T-helper 1 cell treated with Interleukin-12 subunit alpha and Interleukin-12 subunit beta and Interleukin-4 antibody, amounts not matched to agents 30 μg/mL and 1 μg/mL, for 36 hours (primary cell): ENCODE data around the gene TMCO6.

Experiments
- H3K27ac Mint-ChIP-seq: one replicate; pipeline ENCODE4 v1.8.0; 2021; ENCODE audit warnings: mild to moderate bottlenecking, mixed read lengths
- H3K27me3 Mint-ChIP-seq: one replicate; pipeline ENCODE4 v1.8.0; 2021; ENCODE audit warnings: low read depth, mixed read lengths
- H3K36me3 Mint-ChIP-seq: one replicate; pipeline ENCODE4 v1.8.0; 2021; ENCODE audit warnings: low read depth, mixed read lengths
- H3K4me1 Mint-ChIP-seq: one replicate; pipeline ENCODE4 v1.8.0; 2021; ENCODE audit warnings: low read depth, mixed read lengths
- H3K4me3 Mint-ChIP-seq: one replicate; pipeline ENCODE4 v1.8.0; 2021; ENCODE audit warnings: mild to moderate bottlenecking, moderate library complexity, mixed read lengths
- H3K9me3 Mint-ChIP-seq: one replicate; pipeline ENCODE4 v1.8.0; 2021; ENCODE audit warnings: mixed read lengths

TMCO6 gene

GRCh38 chr5:140673187-140673976, 34.1 kb downstream of the TMCO6 start, which contains the start of gene DND1:
Gene DND1 (minus strand): TSS chr5:140673576. CDS start chr5:140673542, 34 bp downstream.
- H3K36me3 Mint-ChIP-seq = peaks cover 49% of the 10 kb centered on the region
- peaks cover 11% of the 10 kb centered on the region for H3K4me1 Mint-ChIP-seq
- no peak within 1 kb of the TSS for H3K4me3 Mint-ChIP-seq
- H3K27me3 Mint-ChIP-seq = no peaks in the 10 kb centered on the region
- peak within 1 kb of the TSS; percentile 46 for H3K27ac Mint-ChIP-seq
- no peaks in the 10 kb centered on the region for H3K9me3 Mint-ChIP-seq

GRCh38 chr5:140674211-140674610, 35.0 kb downstream of the TMCO6 start:
- Mint-ChIP-seq H3K27ac (peak overlapping the region; percentile 46), H3K27me3 (no peaks in the 10 kb centered on the region), H3K4me3 (no peak overlapping the region), H3K4me1 (peaks cover 9% of the 10 kb centered on the region), H3K9me3 (no peaks in the 10 kb centered on the region), H3K36me3 (peaks cover 43% of the 10 kb centered on the region)

- Mint-ChIP-seq H3K27me3 (no peaks in the 10 kb centered on the region), H3K4me3 (no peak overlapping the region), H3K4me1 (peaks cover 7% of the 10 kb centered on the region), H3K9me3 (no peaks in the 10 kb centered on the region), H3K36me3 (peaks cover 41% of the 10 kb centered on the region), H3K27ac (no peak overlapping the region)
These were observed 35.4 kb downstream of the TMCO6 start for GRCh38 chr5:140674629-140675028.

GRCh38 chr5:140677947-140678346, 38.7 kb downstream of the TMCO6 start:
- Mint-ChIP-seq H3K4me3 (no peak overlapping the region), H3K27ac (peak overlapping the region; percentile 47), H3K27me3 (no peaks in the 10 kb centered on the region), H3K4me1 (peaks cover 7% of the 10 kb centered on the region), H3K9me3 (no peaks in the 10 kb centered on the region), H3K36me3 (peaks cover 42% of the 10 kb centered on the region)

- Mint-ChIP-seq H3K27ac (no peak overlapping the region), H3K9me3 (no peaks in the 10 kb centered on the region), H3K27me3 (no peaks in the 10 kb centered on the region), H3K4me3 (no peak overlapping the region), H3K36me3 (peaks cover 47% of the 10 kb centered on the region), H3K4me1 (peaks cover 7% of the 10 kb centered on the region)
These were observed 39.7 kb downstream of the TMCO6 start for GRCh38 chr5:140678993-140679392.

- Mint-ChIP-seq H3K4me1 (peaks cover 32% of the 10 kb centered on the region), H3K27ac (peak overlapping the region; percentile 99), H3K4me3 (peak overlapping the region; percentile 100), H3K9me3 (no peaks in the 10 kb centered on the region), H3K27me3 (no peaks in the 10 kb centered on the region), H3K36me3 (peaks cover 12% of the 10 kb centered on the region)
These were observed 51.2 kb downstream of the TMCO6 start for GRCh38 chr5:140690376-140690932.

- Mint-ChIP-seq H3K27me3 (no peaks in the 10 kb centered on the region), H3K36me3 (peaks cover 16% of the 10 kb centered on the region), H3K4me3 (peak within 1 kb of the TSS; percentile 100), H3K27ac (peak within 1 kb of the TSS; percentile 99), H3K4me1 (peaks cover 32% of the 10 kb centered on the region), H3K9me3 (no peaks in the 10 kb centered on the region)
These were observed 52.0 kb downstream of the TMCO6 start, which contains the start of the genes HARS1 and HARS2 for GRCh38 chr5:140690941-140691924. Gene HARS1 (minus strand): TSS chr5:140691370. CDS start chr5:140691304, 66 bp downstream. Gene HARS2 (plus strand): TSS chr5:140691455. CDS start chr5:140691649, 194 bp downstream.

GRCh38 chr5:140694276-140694675, 55.0 kb downstream of the TMCO6 start:
- no peaks in the 10 kb centered on the region for H3K9me3 Mint-ChIP-seq
- H3K4me1 Mint-ChIP-seq = peaks cover 23% of the 10 kb centered on the region
- no peaks in the 10 kb centered on the region for H3K27me3 Mint-ChIP-seq
- H3K4me3 Mint-ChIP-seq = no peak overlapping the region
- no peak overlapping the region for H3K27ac Mint-ChIP-seq
- H3K36me3 Mint-ChIP-seq = peaks cover 42% of the 10 kb centered on the region
